Dedifferentiated amniotic fluid mesenchymal stem cell (primary cell): ENCODE data around the gene NECTIN2.
"Not testable (repeated sequence)": the region's sequence is repeated elsewhere in the genome, so short reads cannot be mapped to it uniquely, and the experiment has no call there.

ENCODE experiments used
- DNase-seq: peaks from one replicate; pipeline ENCODE4 v3.0.0-alpha.2; 2016; ENCODE audit errors: extremely low spot score

NECTIN2 gene

GRCh38 chr19:44908074-44908835, 62.2 kb downstream of the NECTIN2 start:
- DNase-seq: no peak

- no peak for DNase-seq
These were observed 62.8 kb downstream of the NECTIN2 start for GRCh38 chr19:44908836-44909261.

- DNase-seq: no peak
These were observed 63.7 kb downstream of the NECTIN2 start for GRCh38 chr19:44909775-44910174.

GRCh38 chr19:44911896-44912295, 65.8 kb downstream of the NECTIN2 start:
- not testable (repeated sequence) for DNase-seq

GRCh38 chr19:44912854-44913253, 66.8 kb downstream of the NECTIN2 start:
- DNase-seq: no peak

- DNase-seq: not testable (repeated sequence)
These were observed 67.7 kb downstream of the NECTIN2 start for GRCh38 chr19:44913512-44914432.

- DNase-seq: peak; percentile 80
These were observed 68.5 kb downstream of the NECTIN2 start, which contains the start of gene APOC1 for GRCh38 chr19:44914433-44915206. Gene APOC1, plus strand, starts transcription at chr19:44914608. Its CDS starts 284 bp downstream, at chr19:44914892.

- DNase-seq: no peak
These were observed 78.2 kb downstream of the NECTIN2 start for GRCh38 chr19:44924243-44924725.

GRCh38 chr19:44925114-44925891, 79.2 kb downstream of the NECTIN2 start:
- DNase-seq: no peak

- not testable (repeated sequence) for DNase-seq
These were observed 80.4 kb downstream of the NECTIN2 start for GRCh38 chr19:44926245-44927077.

- no peak for DNase-seq
These were observed 81.6 kb downstream of the NECTIN2 start for GRCh38 chr19:44927746-44928145.

- DNase-seq: no peak
These were observed 84.0 kb downstream of the NECTIN2 start for GRCh38 chr19:44930088-44930487.

- no peak for DNase-seq
These were observed 85.4 kb downstream of the NECTIN2 start for GRCh38 chr19:44931541-44931940.
